ENCODE data around the gene NYAP2.

Gene NYAP2

GRCh38 chr2:225581906-225582305 lies 182.4 kb downstream of the NYAP2 start:
- no peak overlapping the region for H3K4me3 ChIP-seq (ENCODE audit: low read length)
- DNase-seq (ENCODE audit: low read depth), result no peak
- TF ChIP-seq CTCF (IDR thresholded peaks at IDR 0.05; ENCODE audit: insufficient read depth, low read depth, low read length, missing control alignments), result no peak

DNA sequence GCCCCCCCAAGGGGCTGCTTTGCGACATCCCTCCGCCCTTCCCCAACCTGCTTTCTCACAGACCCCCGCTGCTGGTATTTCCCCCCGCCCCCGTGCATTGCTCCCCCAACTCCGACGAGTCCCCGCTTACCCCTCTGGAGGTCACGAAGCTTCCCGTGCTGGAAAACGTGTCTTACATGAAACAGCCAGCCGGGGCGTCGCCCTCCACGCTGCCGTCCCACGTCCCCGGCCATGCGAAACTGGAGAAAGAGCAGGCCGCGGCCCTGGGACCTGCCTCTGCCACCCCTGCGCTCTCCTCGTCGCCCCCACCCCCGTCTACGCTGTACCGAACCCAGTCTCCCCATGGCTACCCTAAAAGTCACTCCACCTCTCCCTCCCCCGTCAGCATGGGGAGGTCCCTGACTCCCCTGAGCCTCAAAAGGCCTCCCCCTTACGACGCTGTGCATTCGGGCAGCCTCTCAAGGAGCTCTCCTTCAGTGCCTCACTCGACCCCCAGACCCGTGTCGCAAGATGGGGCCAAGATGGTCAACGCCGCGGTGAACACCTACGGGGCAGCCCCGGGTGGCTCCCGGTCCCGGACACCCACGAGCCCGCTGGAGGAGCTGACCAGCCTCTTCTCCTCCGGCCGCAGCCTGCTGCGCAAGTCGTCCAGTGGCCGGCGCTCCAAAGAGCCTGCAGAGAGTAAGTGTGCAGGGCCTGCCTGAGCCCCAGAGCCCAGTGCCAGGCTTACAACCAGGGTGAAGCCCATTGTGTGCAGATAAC lies 183.0 kb downstream of the NYAP2 start:
- H3K4me3 ChIP-seq (ENCODE audit: low read length), result no peak overlapping the region
- DNase-seq (ENCODE audit: low read depth), result no peak
- TF ChIP-seq CTCF (IDR thresholded peaks at IDR 0.05; ENCODE audit: insufficient read depth, low read depth, low read length, missing control alignments), result no peak

DNA sequence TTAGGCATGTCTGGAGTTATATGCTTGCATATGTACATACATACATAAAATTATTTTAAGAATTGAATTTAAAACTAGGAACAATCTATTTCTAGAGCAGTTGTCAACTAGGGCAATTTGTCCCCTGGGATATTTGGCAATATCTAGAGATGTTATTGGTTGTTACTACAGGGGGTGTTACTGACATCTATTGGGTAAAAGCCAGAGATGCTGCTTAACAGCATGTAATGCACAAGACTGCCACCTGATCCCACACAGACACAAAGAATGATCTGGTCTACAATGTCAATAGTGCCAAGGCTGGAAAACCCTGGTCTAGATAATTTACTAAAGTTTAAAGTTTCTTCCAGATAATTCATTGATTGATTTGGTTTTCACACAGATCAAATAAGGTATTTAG lies 185.3 kb downstream of the NYAP2 start:
- no peak overlapping the region for H3K4me3 ChIP-seq (ENCODE audit: low read length)
- no peak for TF ChIP-seq CTCF (IDR thresholded peaks at IDR 0.05; ENCODE audit: insufficient read depth, low read depth, low read length, missing control alignments)
- DNase-seq (ENCODE audit: low read depth), result no peak

GRCh38 chr2:225590932-225591331 lies 191.4 kb downstream of the NYAP2 start:
- no peak for TF ChIP-seq CTCF (IDR thresholded peaks at IDR 0.05; ENCODE audit: insufficient read depth, low read depth, low read length, missing control alignments)
- no peak for DNase-seq (ENCODE audit: low read depth)
- H3K4me3 ChIP-seq (ENCODE audit: low read length), result no peak overlapping the region

GRCh38 chr2:225597911-225598310 lies 198.4 kb downstream of the NYAP2 start:
- no peak for TF ChIP-seq CTCF (IDR thresholded peaks at IDR 0.05; ENCODE audit: insufficient read depth, low read depth, low read length, missing control alignments)
- no peak for DNase-seq (ENCODE audit: low read depth)
- H3K4me3 ChIP-seq (ENCODE audit: low read length), result no peak overlapping the region

- no peak for DNase-seq (ENCODE audit: low read depth)
- H3K4me3 ChIP-seq (ENCODE audit: low read length), result no peak overlapping the region
- no peak for TF ChIP-seq CTCF (IDR thresholded peaks at IDR 0.05; ENCODE audit: insufficient read depth, low read depth, low read length, missing control alignments)
These were observed 198.9 kb downstream of the NYAP2 start for GRCh38 chr2:225598426-225598825.

GRCh38 chr2:225598897-225599296 lies 199.4 kb downstream of the NYAP2 start:
- no peak for DNase-seq (ENCODE audit: low read depth)
- TF ChIP-seq CTCF (IDR thresholded peaks at IDR 0.05; ENCODE audit: insufficient read depth, low read depth, low read length, missing control alignments), result no peak

More at GRCh38 chr2:225598897-225599296, 199.4 kb downstream of the NYAP2 start:
- no peak overlapping the region for H3K4me3 ChIP-seq (ENCODE audit: low read length)
